GM19351 (cell line): ENCODE results near the gene C18orf32.
"Not testable (repeated sequence)": the region's sequence is repeated elsewhere in the genome, so short reads cannot be mapped to it uniquely, and the experiment has no call there.

Experiments used
- ATAC-seq: cut with Tn5 transposase; IDR thresholded peaks from one replicate; pipeline ENCODE4 v1.9.1; 2021; ENCODE audit warnings: mild to moderate bottlenecking, moderate library complexity; ENCODE audit not compliant: unreplicated experiment

C18orf32 gene

DNA sequence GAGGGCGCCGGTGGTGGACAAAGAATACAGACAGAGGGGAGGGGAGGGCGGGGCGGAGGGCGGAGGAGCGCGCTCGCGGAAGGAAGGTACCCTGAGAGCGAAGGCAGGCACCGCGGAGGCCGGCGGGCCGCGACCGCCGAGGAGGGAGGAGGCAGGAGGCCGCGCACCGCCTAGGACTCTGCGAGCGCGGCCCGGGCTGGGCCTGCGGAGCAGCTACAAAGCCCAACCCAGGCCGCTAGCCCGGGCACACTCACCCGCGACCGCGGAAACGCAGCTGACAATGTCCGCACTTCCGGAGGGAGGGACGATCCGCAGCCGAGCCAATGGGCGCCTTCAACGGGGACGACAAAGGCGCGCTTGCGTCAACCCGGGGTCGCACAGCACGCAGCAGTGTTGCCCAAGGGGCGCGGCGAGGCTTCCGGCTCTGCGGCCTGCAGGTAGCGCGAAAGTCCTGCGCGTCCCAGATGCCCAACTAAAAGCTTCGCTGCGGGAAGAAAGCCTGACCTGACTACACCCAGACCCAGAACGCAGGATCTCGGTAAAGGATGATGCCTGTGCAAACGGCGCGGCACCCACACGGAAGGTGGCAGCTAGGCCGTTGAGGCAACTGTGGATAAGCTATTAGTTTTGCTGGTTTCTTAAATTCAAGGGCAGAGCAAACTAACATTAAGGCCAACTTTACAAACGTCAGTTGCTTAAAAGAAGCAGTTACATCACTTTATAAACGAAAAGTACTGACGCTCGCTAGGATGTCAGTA lies at the start of gene C18orf32:
Gene C18orf32 (minus strand): TSS at position 282 of the 758 bp plus-strand sequence. CDS start 3,486 bp downstream, outside the sequence.
- ATAC-seq, result peak; percentile 88

DNA sequence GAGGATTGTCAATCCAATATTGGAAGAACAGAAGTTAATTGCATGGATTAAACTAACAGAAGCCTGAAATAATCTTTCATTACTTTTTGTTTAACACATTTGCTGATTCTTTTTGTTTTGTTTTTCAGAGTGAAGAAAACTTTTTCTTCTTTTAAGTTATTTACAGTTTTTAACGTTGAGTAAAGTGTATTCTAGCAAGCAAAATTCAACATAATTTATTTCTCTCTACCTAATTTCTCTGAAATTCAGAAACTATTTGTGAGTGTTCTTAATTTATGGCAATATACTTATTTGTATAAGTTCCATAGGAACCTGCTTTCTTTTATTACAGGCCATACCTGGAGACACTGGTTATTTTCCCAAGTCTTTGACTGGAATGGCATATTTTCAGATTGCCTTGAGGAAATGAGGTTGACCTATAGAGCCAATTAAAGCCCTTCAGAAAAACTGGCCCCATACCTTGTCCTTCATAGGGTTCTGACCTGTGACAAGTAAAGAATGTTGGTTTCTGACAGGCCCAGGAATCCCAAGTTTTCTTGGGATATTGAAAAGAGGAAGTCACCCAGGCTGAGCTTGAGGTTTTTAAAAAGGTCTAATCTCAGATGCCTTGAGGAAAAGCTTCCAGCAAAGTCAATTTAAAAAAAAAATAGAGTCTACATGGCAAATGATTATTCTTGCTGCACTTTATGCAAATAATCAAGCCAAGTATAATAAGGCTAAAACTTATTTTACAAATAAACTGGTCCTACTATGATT lies 48.0 kb upstream of the C18orf32 start:
- ATAC-seq, result no peak

DNA sequence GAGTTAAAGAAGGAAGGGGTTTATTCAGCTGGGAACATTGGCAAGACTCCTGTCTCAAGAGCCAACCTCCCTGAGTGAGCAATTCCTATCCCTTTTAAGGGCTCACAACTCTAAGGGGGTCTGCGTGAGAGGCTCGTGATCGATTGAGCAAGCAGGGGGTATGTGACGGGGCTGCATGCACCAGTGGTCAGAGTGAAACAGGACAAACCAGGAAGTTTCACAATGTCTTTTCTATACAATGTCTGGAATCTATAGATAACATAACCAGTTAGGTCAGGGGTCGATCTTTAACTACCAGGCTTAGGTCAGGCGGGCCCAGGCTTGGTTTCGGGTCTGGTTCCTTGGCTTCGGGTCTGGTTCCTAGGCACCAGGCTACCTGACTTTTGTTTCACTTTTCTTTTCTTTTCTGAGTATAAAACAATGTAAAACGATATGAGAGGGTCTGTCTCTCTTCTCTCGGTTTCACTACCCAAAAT lies 44.7 kb upstream of the C18orf32 start:
- peak; percentile 40 for ATAC-seq

GRCh38 chr18:49529596-49529995 lies 42.6 kb upstream of the C18orf32 start:
- no peak for ATAC-seq

DNA sequence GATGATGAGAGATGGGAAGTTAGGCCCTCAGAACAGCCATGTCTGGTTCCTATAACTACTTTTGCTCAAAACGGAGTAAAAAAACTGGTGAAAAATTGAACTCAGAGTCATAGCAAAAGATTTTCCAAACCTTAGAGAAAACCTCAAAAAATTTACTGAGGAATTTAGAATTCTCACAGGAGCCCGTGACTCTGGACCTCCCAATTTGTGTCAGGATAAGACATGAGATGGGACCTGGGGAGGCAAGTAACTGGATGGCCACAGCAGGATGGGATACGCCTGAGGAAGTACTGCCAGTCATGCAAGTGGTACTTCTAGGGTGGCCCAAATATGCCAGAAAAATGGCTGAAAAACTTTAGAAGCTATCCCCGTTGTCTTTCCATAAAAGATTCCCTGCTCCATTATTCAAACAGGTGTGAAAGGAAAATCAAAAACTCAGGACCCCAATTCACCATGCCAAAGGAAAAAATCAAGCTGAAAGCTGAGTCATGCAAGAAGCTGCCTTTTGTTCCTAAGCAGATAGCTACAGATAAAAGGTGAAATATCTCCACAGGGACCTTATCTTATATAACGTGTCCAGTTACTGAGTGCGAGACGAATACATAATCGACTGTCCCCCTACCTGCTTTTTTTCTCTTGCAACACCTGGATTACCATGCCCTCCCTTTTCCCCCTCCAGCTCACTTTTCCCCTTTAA lies 40.7 kb upstream of the C18orf32 start:
- ATAC-seq, result no peak

GRCh38 chr18:49525981-49526380 lies 38.9 kb upstream of the C18orf32 start:
- ATAC-seq, result no peak

- ATAC-seq, result no peak
Measured at GRCh38 chr18:49524951-49525350, 37.9 kb upstream of the C18orf32 start.

DNA sequence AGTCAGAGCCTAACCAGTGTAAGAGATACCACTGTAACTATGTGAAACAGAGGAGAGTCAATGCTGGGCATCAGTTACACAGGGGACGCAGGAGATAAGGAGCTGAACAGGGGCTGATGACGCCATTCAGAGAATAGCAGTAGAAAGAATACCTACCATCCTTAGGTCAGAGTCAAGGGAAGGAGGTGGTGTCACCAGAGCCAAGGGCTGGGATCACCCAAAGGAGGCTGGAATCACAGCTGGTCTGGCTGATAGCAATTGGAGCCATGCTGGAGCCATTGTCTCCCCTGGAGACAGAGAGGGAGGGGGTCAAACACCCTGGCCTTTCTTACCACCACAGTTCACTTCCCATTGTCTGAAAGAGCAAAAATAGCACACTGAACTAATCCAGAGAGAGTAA lies 37.3 kb upstream of the C18orf32 start:
- ATAC-seq, result no peak

- ATAC-seq, result not testable (repeated sequence)
Measured at GRCh38 chr18:49523580-49524093, 36.6 kb upstream of the C18orf32 start.

DNA sequence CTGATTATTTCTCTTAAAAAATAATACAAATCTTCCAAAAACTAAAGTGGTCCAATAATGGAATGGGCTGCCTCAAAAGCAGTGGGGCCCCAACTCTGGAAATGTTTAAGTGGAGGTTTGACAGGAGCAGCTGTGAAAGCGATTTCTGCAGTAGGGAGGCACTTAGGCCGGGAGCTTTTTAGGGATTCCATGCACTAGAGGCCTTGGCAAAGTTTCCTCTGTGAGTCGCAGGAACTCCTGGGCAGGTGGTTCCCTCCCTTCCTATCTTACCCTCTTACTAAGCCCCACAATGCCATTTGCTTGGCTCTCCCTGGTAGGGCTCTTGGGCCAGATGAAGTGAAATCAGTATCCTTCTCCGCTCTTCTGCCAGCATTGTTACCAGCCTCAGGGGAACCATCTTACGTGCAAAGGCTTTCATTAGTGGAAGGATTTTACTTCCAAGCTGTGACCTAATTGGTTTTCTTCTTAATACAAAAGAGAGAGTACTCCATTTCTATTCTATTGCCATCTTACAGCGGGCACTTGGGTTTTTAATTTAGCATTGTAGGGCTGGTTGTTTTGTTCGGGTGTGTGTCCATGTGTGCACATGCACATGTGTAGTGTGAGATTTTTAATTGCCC lies 34.3 kb upstream of the C18orf32 start:
- no peak for ATAC-seq

- no peak for ATAC-seq
Measured at GRCh38 chr18:49520661-49521145, 33.7 kb upstream of the C18orf32 start.

DNA sequence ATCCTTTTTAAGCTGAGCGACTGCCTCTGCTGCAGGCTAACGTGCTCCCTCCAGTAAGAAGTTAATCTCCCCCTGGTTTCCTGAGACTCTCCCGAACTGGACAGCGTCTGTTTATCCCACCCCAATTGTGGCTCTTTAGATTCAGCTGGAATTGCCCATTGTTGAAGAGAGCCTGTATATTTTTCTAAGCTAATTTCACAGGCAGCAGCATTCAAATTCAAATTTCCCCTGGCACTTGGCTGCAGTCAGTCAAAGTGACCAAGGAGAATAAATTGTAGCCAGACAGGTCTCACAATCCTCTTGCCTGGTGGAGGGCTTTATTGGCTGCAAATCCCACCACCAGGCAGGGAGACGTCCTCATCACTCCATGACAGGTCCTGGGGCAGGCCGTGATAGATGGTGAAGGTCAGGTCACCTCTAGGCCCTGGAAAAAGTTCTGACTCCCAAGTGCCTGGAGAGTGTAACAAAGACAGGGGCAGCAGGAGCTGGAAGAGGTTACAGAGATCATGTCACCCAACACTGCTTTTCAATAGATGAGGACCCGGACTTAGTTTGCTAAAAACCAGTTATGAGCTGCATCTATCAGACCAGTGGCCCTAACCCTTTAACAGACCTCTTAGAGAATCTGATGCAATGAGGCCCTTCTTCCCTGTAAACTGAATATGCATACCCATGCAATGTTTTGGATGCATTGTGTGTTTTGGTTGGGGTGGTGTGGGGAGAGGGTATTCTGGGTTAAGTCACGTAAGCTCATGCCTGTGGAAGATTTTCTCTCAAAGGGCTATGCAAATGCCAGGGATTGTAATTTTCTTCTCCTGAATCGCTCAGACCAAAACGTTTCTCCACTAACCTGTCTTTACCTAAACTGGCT lies 32.3 kb upstream of the C18orf32 start:
- no peak for ATAC-seq

DNA sequence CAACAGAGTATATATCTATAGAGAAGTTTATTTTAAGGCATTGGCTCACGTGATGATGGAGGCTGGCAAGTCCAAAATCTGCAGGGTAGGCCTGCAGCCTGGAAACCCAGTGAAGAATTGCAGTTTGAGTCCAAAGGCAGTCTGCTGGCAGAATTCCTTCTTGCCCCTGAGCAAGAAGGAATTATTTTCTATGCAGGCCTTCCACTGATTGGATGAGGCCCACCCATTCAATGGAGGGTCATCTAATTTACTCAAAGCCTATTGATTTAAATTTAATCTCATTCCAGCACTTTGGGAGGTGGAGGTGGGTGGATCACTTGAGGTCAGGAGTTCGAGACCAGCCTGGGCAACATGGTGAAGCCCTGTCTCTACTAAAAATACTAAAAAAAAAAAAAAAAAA lies 30.4 kb upstream of the C18orf32 start:
- ATAC-seq, result no peak

GRCh38 chr18:49515516-49515915 lies 28.5 kb upstream of the C18orf32 start:
- ATAC-seq, result no peak

DNA sequence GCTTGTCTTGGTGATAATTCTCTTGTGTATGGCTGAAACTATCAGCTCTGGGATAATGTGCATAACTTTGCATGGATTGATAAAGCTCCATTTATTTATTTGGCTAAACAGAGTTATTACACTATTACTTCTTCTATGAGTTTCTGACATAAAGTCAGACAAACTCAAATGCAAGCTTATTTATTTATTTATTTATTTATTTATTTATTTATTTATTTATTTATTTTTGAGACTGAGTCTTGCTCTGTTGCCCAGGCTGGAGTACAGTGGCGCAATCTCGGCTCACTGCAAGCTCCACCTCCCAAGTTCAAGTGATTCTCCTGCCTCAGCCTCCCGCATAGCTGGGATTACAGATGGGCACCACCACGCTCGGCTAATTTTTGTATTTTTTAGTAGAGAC lies 28.0 kb upstream of the C18orf32 start:
- not testable (repeated sequence) for ATAC-seq

DNA sequence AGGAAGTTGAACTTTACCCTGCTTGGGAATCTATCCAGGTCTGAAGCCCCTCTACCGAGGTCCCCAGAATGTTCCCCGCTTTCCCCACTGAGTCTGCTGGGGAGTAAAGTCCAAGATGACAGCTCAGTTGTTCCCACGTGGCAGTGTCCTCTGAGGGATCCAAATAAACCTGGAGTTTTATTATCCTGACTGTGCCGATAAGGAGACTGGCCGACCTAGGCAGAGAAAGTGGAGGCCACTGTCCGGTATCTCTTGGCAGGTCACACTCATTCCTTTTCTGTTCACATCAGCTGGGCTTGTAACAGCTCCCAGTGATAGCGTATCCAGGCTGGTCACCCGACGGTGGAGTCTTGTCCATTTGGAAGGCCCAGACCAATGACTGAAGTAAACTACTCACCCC lies 27.5 kb upstream of the C18orf32 start:
- no peak for ATAC-seq

- ATAC-seq, result not testable (repeated sequence)
Measured at GRCh38 chr18:49512876-49513275, 25.8 kb upstream of the C18orf32 start.

DNA sequence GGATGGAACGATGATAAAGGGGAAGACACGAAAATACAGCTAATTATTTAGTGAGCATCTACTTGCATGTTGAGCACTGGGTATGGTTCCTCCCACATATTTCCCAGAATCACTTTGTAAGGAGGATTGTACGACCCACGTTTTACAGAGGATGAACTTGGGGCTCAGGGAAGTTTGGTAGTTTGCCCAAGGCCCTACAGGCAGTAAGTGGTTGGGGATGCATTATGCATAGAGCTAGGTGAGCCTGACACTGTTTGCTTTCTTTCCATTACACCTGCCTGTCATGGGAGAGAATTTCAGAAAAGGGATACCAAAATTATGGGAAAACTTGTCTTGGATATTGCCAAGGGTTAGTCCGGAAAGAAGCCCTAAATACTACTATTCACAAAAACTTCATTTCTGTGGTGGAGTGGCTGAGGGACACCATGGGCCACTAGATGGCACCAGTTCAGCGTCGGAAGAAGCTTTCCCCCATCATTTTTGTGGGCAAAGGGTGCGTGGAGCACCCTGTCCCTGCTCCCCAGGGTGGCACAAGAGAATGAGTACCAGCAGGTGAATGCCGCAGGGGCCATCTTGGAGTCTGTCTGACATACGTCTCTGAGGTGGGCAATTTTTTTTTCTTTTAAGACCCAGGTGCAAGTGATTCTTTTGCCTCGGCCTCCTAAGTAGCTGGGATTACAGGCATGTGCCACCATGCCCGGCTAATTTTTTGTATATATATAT lies 23.5 kb upstream of the C18orf32 start:
- no peak for ATAC-seq

- not testable (repeated sequence) for ATAC-seq
Measured at GRCh38 chr18:49506438-49506837, 19.4 kb upstream of the C18orf32 start.
